GM19452 (cell line): ENCODE measurements around the gene ZFP28.

ENCODE experiments used
- ATAC-seq: cut with Tn5 transposase; IDR thresholded peaks from one replicate; pipeline ENCODE4 v1.9.1; 2021; ENCODE audit not compliant: unreplicated experiment

Gene ZFP28

GRCh38 chr19:56538761-56539263 lies at the start of gene ZFP28:
TSS of gene ZFP28 (plus strand) at chr19:56538948. CDS start at chr19:56539019, 71 bp downstream.
- peak; percentile 28 for ATAC-seq

- no peak for ATAC-seq
These were observed 47.3 kb upstream of the ZFP28 start for GRCh38 chr19:56491399-56491798.

DNA sequence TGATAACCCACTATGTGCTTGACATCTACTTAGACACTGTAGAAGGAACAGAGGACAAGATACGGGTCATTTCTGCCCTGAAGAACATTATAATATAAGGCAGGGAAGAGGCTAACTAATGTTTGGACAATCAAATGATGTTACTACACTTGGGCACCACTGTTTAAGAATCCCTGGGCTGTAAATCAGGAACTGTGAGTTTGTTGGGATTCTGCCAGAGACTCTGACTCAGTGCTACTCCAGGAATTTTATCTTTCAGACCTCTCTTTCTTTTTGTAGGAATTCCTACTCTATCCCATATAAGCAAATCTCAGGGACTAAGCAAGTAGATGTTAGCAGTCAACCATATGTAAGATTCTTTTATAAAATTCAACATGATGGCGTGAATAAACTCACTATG lies 34.2 kb upstream of the ZFP28 start:
- no peak for ATAC-seq

GRCh38 chr19:56507446-56508289 lies 31.1 kb upstream of the ZFP28 start, which contains the start of gene ZNF471:
TSS of gene ZNF471 (plus strand) at chr19:56507855. CDS start at chr19:56511572, 3,717 bp downstream.
- no peak for ATAC-seq

GRCh38 chr19:56508290-56508778 lies 30.4 kb upstream of the ZFP28 start:
- ATAC-seq = no peak

GRCh38 chr19:56525214-56525860 lies 13.4 kb upstream of the ZFP28 start:
- ATAC-seq = no peak

DNA sequence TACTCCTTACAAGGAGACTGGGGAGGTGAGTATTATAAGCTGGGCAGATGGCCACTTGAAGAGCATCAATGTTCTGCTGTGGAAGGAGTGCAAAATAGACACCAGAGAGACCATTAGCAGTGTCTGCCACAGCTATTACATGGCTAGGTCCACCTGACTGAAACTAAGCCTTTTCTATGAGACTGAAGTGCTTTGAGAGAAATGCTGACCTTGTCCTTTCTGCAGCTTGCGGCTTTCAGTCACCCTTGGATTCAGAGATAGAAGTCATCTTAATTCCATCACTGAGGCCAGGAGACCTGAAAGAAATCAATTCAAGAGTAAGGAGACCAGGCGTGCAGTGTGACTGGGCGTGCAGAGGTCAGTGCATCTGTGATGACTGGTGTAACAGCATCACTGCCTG lies 1.3 kb upstream of the ZFP28 start:
- ATAC-seq = no peak

- peak; percentile 74 for ATAC-seq
These were observed 441 bp upstream of the ZFP28 start for GRCh38 chr19:56538254-56538760.

- no peak for ATAC-seq
These were observed 5.0 kb downstream of the ZFP28 start for GRCh38 chr19:56543776-56544175.

GRCh38 chr19:56547535-56547934 lies 8.8 kb downstream of the ZFP28 start:
- no peak for ATAC-seq

- no peak for ATAC-seq
These were observed 15.6 kb downstream of the ZFP28 start for GRCh38 chr19:56554272-56554869.

DNA sequence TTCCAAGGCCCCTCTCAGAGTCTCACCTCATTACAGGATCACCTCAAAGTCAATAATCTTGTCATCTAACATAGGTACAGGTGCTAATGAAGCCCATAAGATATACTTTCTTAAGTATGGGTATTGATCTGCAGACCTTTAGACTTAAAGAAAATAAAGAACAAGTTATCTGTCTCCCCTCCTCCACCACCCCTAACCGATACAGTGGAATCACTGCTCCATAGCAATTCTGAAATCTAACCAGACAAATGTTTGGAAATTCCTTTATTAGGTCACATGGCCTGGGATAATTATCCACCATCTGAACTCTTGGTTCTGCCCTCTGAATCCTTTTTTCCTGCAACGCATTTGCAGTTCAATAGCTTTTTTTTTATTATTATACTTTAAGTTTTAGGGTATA lies 24.0 kb downstream of the ZFP28 start:
- no peak for ATAC-seq

- ATAC-seq = peak; percentile 36
These were observed 28.1 kb downstream of the ZFP28 start for GRCh38 chr19:56566904-56567273.

DNA sequence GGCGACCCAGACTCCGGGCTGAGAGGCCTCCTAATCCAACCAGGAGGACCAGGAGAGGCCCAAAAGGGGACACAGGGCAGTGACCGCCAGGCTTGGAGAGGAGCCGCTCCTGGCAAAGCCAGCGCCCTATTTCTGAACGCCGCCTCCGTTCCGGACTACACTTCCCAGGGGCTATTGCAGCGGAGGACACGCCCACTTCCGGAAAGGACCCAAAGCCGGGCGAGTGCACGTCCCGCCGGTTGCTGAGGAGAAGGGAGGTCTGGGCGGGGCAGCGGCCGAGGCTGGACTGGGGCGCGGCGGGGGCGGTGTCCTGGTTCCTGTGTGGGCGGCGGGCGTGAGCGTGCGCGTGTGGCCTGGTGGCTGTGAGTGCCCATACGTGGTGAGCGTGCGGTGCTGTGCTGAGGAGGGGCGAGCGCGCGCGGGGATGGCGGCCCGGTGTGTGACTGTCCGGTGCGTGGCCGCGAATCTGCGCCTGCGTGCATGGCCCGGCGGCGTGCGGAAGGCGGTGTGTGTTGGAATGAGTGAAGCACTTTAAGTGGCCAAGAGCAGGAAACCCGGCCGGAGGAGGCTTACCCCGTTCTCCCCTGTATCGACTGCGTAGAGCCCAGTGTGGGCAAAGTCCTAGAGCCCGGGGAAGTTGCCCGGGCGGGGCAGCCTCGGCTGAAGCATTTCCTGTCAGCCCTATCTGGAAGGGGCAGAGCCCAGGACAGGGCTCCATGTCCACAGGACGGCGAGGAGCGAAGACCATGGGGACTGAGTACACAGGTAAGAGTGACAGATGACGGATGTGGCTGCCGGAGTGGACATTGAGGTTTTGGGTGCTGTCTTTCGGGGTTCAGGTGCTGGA lies 28.7 kb downstream of the ZFP28 start, which contains the start of gene ZNF470:
TSS of gene ZNF470 (plus strand) at position 195 of the 847 bp plus-strand sequence. CDS start 2,844 bp downstream, outside the sequence.
- ATAC-seq = peak; percentile 98

- no peak for ATAC-seq
These were observed 33.8 kb downstream of the ZFP28 start for GRCh38 chr19:56572589-56572988.

GRCh38 chr19:56573914-56574313 lies 35.2 kb downstream of the ZFP28 start:
- no peak for ATAC-seq

- ATAC-seq = no peak
These were observed 39.2 kb downstream of the ZFP28 start for GRCh38 chr19:56577719-56578602.

DNA sequence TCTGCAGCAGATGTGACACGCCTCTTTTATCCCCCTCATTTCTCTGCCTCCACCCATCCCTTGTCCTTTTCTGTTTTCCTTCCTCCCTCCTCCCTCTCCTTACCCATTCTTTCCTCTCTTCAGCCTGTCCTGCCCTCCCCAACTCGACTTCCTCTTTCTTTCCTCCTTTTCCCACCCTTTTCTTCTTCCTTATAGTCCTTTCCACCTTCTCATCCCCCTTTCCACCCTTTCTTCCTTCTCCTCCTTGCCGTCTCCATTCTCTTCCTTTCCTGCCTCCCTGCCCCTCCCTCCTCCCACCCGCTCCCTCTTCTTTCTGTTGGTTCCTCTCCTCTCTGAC lies 55.7 kb downstream of the ZFP28 start:
- no peak for ATAC-seq

DNA sequence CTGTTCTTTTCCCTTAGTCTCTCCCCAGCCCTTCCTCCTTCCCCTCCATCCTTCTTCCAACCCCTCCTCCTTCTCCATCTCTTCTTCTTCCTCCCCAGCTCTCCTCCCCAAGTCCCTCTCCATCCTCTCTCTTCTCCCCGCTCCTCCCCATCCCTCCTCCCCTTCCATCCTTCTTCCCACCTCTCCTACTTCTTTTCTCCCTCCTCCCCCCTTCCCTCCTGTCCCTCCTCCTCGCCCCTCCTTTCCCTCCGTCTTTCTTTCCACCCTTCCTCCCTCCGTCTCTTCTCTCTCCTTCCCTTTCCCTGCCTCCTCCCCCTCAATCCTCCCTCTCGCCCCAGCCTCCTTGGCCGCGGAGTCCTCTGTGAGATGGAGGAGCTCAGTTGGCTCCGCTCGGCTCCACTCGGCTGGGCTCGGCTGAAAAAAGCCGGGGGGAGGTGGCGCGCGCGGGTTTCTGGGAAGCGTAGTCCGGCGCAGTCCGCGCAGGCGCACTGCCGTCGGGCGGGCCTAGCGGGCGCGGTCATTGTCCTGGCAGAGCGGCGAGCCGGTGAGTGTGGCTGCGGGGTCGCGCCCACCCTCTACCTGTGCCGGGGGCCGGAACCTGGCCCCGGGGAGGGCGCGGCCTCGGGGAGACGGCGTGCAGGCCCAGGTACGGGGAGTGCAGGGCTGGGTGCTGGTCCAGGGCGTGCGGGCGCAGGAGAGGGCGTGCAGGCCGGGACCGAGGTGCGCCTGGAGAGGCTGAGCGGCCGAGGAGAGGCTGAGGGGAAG lies 56.2 kb downstream of the ZFP28 start, which contains the start of gene ZNF71:
TSS of gene ZNF71 (plus strand) at position 520 of the 765 bp plus-strand sequence. CDS start 6,257 bp downstream, outside the sequence.
- ATAC-seq = peak; percentile 90
